ENCODE data around the gene CLSTN2.

- TF ChIP-seq CTCF (IDR thresholded peaks at IDR 0.05) (no peak), POLR2A (IDR thresholded peaks at IDR 0.05) (no peak)
These were observed 368.9 kb downstream of the CLSTN2 start for GRCh38 chr3:140303875-140304274.

All from tibial nerve (tissue), 3 donors.